ENCODE measurements around the gene PLPPR5. TPM values are rescaled to one million over a fixed set of nuclear protein-coding genes. Genes with fewer than 3 reads are reported as not detected.
"Not testable (repeated sequence)": the region's sequence is repeated elsewhere in the genome, so short reads cannot be mapped to it uniquely, and the experiment has no call there.

PLPPR5 gene, protein sequence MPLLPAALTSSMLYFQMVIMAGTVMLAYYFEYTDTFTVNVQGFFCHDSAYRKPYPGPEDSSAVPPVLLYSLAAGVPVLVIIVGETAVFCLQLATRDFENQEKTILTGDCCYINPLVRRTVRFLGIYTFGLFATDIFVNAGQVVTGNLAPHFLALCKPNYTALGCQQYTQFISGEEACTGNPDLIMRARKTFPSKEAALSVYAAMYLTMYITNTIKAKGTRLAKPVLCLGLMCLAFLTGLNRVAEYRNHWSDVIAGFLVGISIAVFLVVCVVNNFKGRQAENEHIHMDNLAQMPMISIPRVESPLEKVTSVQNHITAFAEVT
- 4.3 and 5.6 TPM in 2 replicates for total RNA-seq (2014; rRNA removed; shearing (Covaris generic); ENCODE audit: low replicate concordance)

GRCh38 chr1:99004861-99005442 is at the start of gene PLPPR5:
Gene PLPPR5, minus strand, starts transcription at chr1:99004861. Its CDS starts 190 bp downstream, at chr1:99004671.
- in situ Hi-C loops (cut with HindIII; ENCODE audit: low pct_unique_long_range_greater_than_20kb, low sequenced_read_pairs), result no loop called here
- peak; percentile 10 for DNase-seq (ENCODE audit: low read depth)

DNA sequence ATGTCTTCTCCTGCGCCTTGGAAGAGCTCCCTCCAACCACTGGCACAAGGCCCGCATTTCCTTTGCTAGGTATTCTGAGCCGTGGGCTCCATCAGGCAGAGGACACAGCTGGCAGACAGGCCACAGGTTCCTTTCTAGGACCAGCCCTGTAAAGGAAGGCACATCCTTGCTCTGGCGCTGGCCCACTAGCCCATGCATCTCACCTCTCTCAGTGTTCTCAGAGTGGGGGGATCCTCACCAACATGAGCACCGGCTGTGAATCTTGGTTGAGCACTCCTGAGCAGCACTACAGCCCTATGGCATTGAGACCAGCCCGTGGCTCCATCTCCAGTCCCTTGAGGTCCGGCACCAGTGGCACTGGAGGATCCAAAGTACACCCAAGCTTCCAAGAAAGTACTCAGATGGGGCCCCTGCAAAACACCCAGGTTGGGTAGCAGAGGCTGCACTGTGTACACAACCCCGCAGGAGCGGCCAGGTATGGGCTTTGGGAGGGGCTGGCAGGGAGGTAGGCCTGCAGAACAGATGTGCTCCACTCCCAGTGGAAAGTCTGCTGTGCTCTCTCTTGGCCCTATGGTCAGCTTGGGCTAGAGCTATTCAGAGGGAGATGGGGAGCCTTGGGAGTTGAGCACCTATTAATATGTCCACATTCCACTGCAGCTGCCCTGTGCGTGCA is 47.1 kb upstream of the PLPPR5 start:
- DNase-seq (ENCODE audit: low read depth), result no peak
- in situ Hi-C loops (cut with HindIII; ENCODE audit: low pct_unique_long_range_greater_than_20kb, low sequenced_read_pairs), result no loop called here

- no peak for DNase-seq (ENCODE audit: low read depth)
- in situ Hi-C loops (cut with HindIII; ENCODE audit: low pct_unique_long_range_greater_than_20kb, low sequenced_read_pairs), result no loop called here
These were observed 45.1 kb upstream of the PLPPR5 start for GRCh38 chr1:99049745-99050144.

DNA sequence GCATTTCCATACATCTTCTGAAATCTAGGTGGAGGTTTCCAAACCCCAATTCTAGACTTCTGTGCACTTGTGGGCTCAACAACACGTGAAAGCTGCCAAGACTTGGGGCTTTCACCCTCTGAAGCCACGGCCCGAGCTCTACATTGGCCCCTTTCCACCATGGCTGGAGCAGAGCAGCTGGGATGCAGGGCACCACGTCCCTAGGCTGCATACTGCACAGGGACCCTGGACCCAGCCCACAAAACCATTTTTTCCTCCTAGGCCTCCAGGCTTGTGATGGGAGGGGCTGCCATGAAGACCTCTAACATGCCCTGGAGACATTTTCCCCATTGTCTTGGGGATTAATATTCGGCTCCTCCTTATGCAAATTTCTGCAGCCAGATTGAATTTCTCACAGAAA is 32.1 kb upstream of the PLPPR5 start:
- DNase-seq (ENCODE audit: low read depth); in situ Hi-C loops (cut with HindIII; ENCODE audit: low pct_unique_long_range_greater_than_20kb, low sequenced_read_pairs): not testable (repeated sequence)

- in situ Hi-C loops (cut with HindIII; ENCODE audit: low pct_unique_long_range_greater_than_20kb, low sequenced_read_pairs), result no loop called here
- no peak for DNase-seq (ENCODE audit: low read depth)
These were observed 13.7 kb upstream of the PLPPR5 start for GRCh38 chr1:99018313-99018712.

GRCh38 chr1:99017655-99018054 is 13.0 kb upstream of the PLPPR5 start:
- in situ Hi-C loops (cut with HindIII; ENCODE audit: low pct_unique_long_range_greater_than_20kb, low sequenced_read_pairs), result no loop called here
- no peak for DNase-seq (ENCODE audit: low read depth)

- in situ Hi-C loops (cut with HindIII; ENCODE audit: low pct_unique_long_range_greater_than_20kb, low sequenced_read_pairs), result no loop called here
- no peak for DNase-seq (ENCODE audit: low read depth)
These were observed 6.0 kb upstream of the PLPPR5 start for GRCh38 chr1:99010679-99011078.

GRCh38 chr1:99007366-99007765 is 2.7 kb upstream of the PLPPR5 start:
- in situ Hi-C loops (cut with HindIII; ENCODE audit: low pct_unique_long_range_greater_than_20kb, low sequenced_read_pairs), result no loop called here
- DNase-seq (ENCODE audit: low read depth), result no peak

- peak; percentile 16 for DNase-seq (ENCODE audit: low read depth)
- in situ Hi-C loops (cut with HindIII; ENCODE audit: low pct_unique_long_range_greater_than_20kb, low sequenced_read_pairs), result no loop called here
These were observed 879 bp upstream of the PLPPR5 start for GRCh38 chr1:99005537-99005942.

DNA sequence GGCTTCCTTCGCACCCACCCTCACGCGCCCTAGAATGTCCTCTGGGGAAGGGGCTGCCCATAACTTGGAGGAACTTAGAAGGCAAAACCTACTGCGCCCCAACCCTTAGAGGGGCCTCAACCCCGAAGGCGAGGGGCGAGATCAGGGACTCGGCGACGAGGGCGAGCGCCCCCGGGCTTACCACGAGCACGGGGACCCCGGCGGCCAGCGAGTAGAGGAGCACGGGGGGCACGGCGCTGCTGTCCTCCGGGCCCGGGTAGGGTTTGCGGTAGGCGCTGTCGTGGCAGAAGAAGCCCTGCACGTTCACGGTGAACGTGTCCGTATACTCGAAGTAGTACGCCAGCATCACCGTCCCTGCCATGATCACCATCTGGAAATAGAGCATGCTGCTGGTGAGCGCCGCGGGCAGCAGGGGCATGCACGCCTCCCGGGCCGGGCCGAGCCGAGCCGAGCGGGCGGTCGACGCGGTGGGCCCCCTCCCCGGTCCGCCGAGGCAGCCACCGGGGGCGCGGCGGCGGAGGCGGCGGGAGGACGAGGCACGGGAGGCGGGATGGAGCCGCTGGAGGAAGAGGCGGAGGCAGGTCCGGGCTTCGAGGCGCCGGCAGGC is 304 bp downstream of the PLPPR5 start:
- peak; percentile 33 for DNase-seq (ENCODE audit: low read depth)
- in situ Hi-C loops (cut with HindIII; ENCODE audit: low pct_unique_long_range_greater_than_20kb, low sequenced_read_pairs), result no loop called here

DNA sequence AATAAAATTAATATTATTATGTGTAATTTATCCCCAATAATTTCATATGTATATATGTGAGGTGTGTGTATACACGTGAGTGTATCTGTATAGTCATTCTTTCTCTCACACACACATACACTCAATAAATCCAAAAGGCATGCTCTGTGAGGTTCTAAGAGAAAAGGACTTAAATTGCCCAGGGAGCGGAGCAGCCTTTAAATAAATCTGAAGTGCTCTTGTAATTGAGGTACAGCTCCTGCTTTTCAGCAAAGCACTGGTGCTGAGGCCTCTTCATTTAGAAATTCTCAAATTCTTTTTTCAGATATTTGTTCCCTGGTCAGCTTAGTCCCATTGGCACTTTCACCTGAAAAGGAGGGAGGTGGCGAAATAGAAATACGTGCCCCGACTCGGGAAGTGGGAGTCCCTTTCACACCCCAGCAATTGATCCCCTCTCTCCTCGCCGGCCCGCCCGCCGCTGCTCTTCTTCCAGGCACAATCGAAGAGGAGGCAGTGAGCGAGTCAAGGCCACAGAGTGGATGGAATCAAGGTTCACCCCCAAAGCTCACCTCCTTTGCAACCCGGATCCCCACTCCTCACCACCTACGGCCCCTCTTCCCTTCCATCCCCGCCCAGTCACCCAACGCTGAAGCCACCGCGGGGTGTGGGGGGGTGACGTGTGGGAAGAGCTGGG is 944 bp downstream of the PLPPR5 start:
- in situ Hi-C loops (cut with HindIII; ENCODE audit: low pct_unique_long_range_greater_than_20kb, low sequenced_read_pairs), result no loop called here
- peak; percentile 18 for DNase-seq (ENCODE audit: low read depth)

DNA sequence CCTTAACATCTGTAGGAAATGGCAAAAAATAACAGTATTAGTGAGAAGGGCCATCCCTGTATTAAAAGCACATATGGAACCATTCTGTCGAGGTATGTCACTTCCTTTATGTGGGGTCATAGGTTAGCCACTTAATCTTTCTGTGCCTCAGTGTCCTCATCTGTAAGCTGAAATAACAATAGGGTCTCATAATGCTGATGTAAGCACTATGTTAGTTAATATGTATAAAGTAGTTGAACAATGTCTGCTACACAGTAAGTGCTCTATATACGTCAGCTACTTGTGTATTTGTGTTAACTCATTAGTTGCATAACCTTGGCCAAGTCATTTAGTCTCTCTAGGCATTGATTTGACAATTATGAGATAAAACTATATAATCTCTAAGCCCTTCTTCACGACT is 11.8 kb downstream of the PLPPR5 start:
- no peak for DNase-seq (ENCODE audit: low read depth)
- in situ Hi-C loops (cut with HindIII; ENCODE audit: low pct_unique_long_range_greater_than_20kb, low sequenced_read_pairs), result no loop called here

- in situ Hi-C loops (cut with HindIII; ENCODE audit: low pct_unique_long_range_greater_than_20kb, low sequenced_read_pairs), result no loop called here
- peak; percentile 76 for DNase-seq (ENCODE audit: low read depth)
These were observed 13.3 kb downstream of the PLPPR5 start for GRCh38 chr1:98991127-98992012.

GRCh38 chr1:98989556-98989907 is 15.1 kb downstream of the PLPPR5 start:
- DNase-seq (ENCODE audit: low read depth), result no peak
- in situ Hi-C loops (cut with HindIII; ENCODE audit: low pct_unique_long_range_greater_than_20kb, low sequenced_read_pairs), result no loop called here

GRCh38 chr1:98988904-98989555 is 15.6 kb downstream of the PLPPR5 start:
- in situ Hi-C loops (cut with HindIII; ENCODE audit: low pct_unique_long_range_greater_than_20kb, low sequenced_read_pairs), result no loop called here
- DNase-seq (ENCODE audit: low read depth), result peak; percentile 75

DNA sequence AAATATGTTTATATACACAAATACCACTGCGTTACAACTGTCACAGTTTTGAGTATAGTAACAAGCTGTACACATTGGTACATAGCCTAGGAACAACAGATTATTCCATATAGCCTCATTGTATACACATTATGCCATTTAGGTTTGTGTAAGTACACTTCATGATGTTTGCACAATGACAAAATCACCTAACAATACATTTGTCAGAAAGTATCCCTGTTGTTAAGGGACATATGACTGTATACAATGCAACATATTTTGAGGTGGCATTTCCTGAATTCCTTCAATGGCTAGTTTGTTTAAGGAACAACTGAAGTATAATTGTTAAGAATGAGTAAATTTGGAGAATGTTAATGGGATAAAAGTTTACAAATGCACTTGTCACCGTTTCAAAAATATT is 19.0 kb downstream of the PLPPR5 start:
- DNase-seq (ENCODE audit: low read depth), result no peak
- in situ Hi-C loops (cut with HindIII; ENCODE audit: low pct_unique_long_range_greater_than_20kb, low sequenced_read_pairs), result no loop called here

DNA sequence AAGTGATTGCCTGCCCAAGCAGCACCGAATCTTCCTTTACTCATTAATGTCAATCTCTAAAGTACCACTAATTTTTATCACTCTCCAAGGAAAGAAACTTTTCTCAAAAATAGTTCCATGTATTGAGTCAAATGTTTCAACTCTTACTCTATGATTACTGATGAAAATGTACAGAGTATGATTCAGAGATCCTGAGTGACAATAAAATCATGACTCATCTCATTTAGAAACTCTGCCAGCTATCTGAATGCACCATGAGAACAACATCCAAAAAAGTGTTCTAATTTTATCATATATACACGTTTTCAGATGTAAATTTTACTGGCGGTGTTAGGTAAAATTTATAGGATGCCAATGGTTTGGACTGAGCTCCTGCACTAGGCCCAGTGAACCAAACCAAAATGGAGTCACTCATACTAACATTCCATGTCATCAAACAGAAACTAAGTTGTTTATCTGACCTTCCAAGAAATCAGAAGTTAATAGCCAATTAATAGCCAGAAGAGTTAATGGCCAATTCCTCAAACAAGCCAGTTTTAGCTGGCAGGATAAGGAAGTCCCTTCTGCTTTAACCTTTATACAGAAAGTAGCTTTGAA is 22.6 kb downstream of the PLPPR5 start:
- in situ Hi-C loops (cut with HindIII; ENCODE audit: low pct_unique_long_range_greater_than_20kb, low sequenced_read_pairs), result no loop called here
- DNase-seq (ENCODE audit: low read depth), result no peak
